ENCODE results near the gene FOXP1. TPM values are rescaled to one million over a fixed set of nuclear protein-coding genes. Genes with fewer than 3 reads are reported as not detected.

The FOXP1 gene
- total RNA-seq, 1 donor from 2014 or later, result 31.1 TPM

- H3K4me1 Mint-ChIP-seq (ENCODE audit: low read depth, unreplicated experiment), result no peaks in the 10 kb centered on the region
- DNase-seq, result no peak
- H3K27ac Mint-ChIP-seq (ENCODE audit: unreplicated experiment), result no peak overlapping the region
- no peak overlapping the region for H3K4me3 Mint-ChIP-seq (ENCODE audit: unreplicated experiment)
- TF ChIP-seq CTCF (IDR thresholded peaks at IDR 0.05; ENCODE audit: partially characterized antibody, unreplicated experiment), result no peak
- H3K36me3 Mint-ChIP-seq (ENCODE audit: unreplicated experiment), result no peaks in the 10 kb centered on the region
- no peaks in the 10 kb centered on the region for H3K27me3 Mint-ChIP-seq (ENCODE audit: unreplicated experiment)
- no peaks in the 10 kb centered on the region for H3K9me3 Mint-ChIP-seq (ENCODE audit: unreplicated experiment)
Measured at GRCh38 chr3:71090207-71090606, 493.3 kb downstream of the FOXP1 start.

GRCh38 chr3:71089271-71089847 lies 494.2 kb downstream of the FOXP1 start:
- no peaks in the 10 kb centered on the region for H3K27me3 Mint-ChIP-seq (ENCODE audit: unreplicated experiment)
- no peak overlapping the region for H3K27ac Mint-ChIP-seq (ENCODE audit: unreplicated experiment)
- no peaks in the 10 kb centered on the region for H3K9me3 Mint-ChIP-seq (ENCODE audit: unreplicated experiment)
- H3K36me3 Mint-ChIP-seq (ENCODE audit: unreplicated experiment), result no peaks in the 10 kb centered on the region
- no peak overlapping the region for H3K4me3 Mint-ChIP-seq (ENCODE audit: unreplicated experiment)
- no peaks in the 10 kb centered on the region for H3K4me1 Mint-ChIP-seq (ENCODE audit: low read depth, unreplicated experiment)
- no peak for DNase-seq
- no peak for TF ChIP-seq CTCF (IDR thresholded peaks at IDR 0.05; ENCODE audit: partially characterized antibody, unreplicated experiment)

- no peak for DNase-seq
- Mint-ChIP-seq H3K9me3 (ENCODE audit: unreplicated experiment) (no peaks in the 10 kb centered on the region), H3K4me3 (ENCODE audit: unreplicated experiment) (no peak overlapping the region), H3K27me3 (ENCODE audit: unreplicated experiment) (no peaks in the 10 kb centered on the region), H3K4me1 (ENCODE audit: low read depth, unreplicated experiment) (no peaks in the 10 kb centered on the region), H3K36me3 (ENCODE audit: unreplicated experiment) (no peaks in the 10 kb centered on the region), H3K27ac (ENCODE audit: unreplicated experiment) (no peak overlapping the region)
- TF ChIP-seq CTCF (IDR thresholded peaks at IDR 0.05; ENCODE audit: partially characterized antibody, unreplicated experiment), result no peak
Measured at GRCh38 chr3:71088742-71089141, 494.8 kb downstream of the FOXP1 start.

- DNase-seq, result no peak
- Mint-ChIP-seq H3K27me3 (ENCODE audit: unreplicated experiment) (no peaks in the 10 kb centered on the region), H3K27ac (ENCODE audit: unreplicated experiment) (no peak overlapping the region), H3K4me3 (ENCODE audit: unreplicated experiment) (no peak overlapping the region), H3K36me3 (ENCODE audit: unreplicated experiment) (no peaks in the 10 kb centered on the region), H3K4me1 (ENCODE audit: low read depth, unreplicated experiment) (no peaks in the 10 kb centered on the region), H3K9me3 (ENCODE audit: unreplicated experiment) (no peaks in the 10 kb centered on the region)
- TF ChIP-seq CTCF (IDR thresholded peaks at IDR 0.05; ENCODE audit: partially characterized antibody, unreplicated experiment), result no peak
Measured at GRCh38 chr3:71088019-71088708, 495.4 kb downstream of the FOXP1 start.

Data from glutamatergic neuron (in vitro differentiated cells).